Epidermal melanocyte (primary cell): ENCODE measurements around the gene MKLN1.
"Not testable (repeated sequence)": the region's sequence is repeated elsewhere in the genome, so short reads cannot be mapped to it uniquely, and the experiment has no call there.

ENCODE experiments used
- DNase-seq: peaks from one replicate; pipeline ENCODE4 v3.0.0; 2011; ENCODE audit warnings: low spot score; ENCODE audit not compliant: insufficient read length

The MKLN1 gene

GRCh38 chr7:131513245-131514061, 185.8 kb downstream of the MKLN1 start:
- DNase-seq, result peak; percentile 38

- not testable (repeated sequence) for DNase-seq
These were observed 187.8 kb downstream of the MKLN1 start for GRCh38 chr7:131515471-131515870.

- DNase-seq, result no peak
These were observed 189.7 kb downstream of the MKLN1 start for GRCh38 chr7:131517218-131517923.

DNA sequence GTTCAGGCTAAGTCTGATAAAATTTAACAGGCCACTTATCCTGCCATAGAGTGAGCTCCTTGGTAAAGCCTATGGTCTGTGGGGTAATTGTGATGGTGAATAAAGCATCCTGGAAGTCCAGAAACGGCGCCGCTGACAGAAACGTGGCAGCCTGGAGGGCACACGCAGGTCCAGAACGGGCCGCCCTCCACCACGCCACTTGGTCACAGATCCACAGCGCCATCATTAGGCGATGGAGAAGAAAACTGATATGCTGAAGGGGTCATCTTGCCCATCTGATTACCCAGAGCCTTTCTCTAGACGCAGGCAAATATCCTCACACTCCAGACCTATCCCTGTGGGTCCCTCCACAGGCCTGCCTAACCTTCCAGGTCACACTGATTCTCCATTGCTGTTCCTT, 190.9 kb downstream of the MKLN1 start:
- no peak for DNase-seq

GRCh38 chr7:131521651-131522163, 194.0 kb downstream of the MKLN1 start:
- no peak for DNase-seq

- DNase-seq, result no peak
These were observed 194.8 kb downstream of the MKLN1 start for GRCh38 chr7:131522325-131522930.

- DNase-seq, result no peak
These were observed 196.4 kb downstream of the MKLN1 start for GRCh38 chr7:131524115-131524514.

DNA sequence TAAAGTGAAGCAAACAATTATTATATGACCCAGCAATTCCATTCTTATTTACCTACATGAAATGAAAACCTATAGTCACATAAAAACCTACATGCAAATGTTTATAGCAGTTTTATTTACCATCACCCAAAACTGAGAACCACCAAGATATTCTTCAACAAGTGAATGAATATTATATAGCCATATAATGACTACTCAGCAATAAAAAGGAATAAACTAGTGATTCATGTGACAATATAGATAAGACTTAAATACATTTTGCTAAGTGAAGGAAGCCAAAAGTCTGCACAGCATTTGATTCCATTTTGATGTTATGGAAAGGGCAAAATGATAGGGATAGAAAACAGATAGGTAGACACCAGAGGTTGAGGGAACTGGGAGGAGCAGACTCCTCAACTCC, 197.0 kb downstream of the MKLN1 start:
- DNase-seq, result no peak

- no peak for DNase-seq
These were observed 198.1 kb downstream of the MKLN1 start for GRCh38 chr7:131525820-131526219.

- DNase-seq, result no peak
These were observed 199.8 kb downstream of the MKLN1 start for GRCh38 chr7:131527456-131527855.

DNA sequence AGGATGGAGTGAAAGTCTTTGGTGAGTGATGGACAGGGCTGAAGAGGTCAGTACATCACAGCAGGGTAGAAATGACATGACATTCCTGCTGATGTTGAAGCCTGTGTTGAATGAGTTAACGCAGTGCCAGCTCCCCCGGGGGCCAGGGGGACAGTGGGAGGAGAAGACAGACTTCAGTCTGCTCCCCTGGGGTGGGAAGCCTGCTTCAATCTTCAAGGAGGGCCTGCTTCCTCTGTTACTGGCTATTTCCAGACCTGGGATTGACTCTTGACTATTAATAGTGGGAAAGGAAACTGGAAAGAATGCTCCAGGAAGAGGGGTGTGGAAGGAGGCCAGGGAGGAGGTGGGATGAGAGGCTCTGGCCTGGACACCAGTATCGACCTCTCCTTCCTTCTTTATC, 201.5 kb downstream of the MKLN1 start:
- DNase-seq, result no peak

DNA sequence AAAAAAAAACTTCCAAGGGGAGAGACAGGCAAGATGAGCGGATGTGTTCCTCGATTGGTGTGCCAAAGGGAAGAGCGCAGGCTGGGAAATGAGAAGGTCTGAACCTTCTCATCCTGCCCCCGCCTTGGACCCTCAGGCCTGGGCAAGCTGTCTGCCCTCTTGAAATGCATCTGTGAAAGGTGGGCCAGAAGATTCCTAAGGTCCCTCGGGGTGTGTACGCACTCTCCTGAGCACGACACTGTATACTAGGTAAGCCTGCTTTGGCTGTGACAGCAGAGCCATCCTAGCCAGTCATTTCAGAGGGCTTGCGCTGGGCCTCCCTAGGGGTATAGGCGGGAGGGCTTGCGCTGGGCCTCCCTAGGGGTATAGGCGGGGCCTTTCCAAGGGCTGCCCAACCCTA, 201.9 kb downstream of the MKLN1 start:
- no peak for DNase-seq

DNA sequence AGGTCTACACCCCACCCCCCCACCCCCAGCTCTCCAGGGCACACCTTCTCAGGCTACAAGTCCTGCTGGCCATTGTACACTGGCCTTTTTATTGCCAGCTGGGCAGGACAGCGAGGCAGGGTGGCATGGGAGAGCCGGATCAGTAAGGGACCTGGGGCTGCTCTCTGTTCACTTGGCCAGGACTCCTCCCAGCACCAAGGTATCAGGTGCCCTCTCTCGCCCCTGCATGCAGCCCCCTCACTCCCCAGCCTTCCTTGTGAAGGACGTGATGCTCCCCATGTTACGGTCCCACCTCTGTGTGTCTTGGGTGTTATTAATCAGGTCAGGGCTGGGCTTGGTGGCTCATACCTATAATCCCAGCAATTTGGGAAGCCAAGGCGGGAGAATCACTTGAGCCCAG, 202.5 kb downstream of the MKLN1 start:
- DNase-seq, result no peak

DNA sequence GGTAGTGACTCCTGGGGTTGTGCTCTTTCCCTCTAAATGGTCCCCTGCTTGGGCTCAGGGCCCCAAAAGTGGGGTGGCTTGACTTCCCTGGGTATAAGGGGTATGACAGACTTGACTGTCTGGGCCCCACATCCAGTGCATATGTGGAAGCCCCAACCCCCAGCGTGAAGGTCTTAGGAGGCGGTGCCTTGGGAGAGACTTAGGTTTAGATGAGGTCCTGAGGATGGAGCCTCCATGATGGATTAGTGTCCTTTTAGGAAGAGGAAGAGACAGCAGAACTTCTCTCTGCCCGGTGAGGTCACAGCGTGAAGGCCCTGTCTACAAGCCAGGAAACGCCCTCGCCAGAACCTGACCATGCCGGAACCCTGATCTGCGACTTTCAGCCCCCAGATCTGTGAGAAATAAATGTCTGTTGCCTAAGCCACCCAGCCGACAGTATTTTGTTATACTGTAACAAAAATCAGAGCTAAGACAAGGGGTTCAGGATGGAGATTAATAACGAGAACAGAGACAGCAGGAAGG, 205.0 kb downstream of the MKLN1 start:
- DNase-seq, result no peak

DNA sequence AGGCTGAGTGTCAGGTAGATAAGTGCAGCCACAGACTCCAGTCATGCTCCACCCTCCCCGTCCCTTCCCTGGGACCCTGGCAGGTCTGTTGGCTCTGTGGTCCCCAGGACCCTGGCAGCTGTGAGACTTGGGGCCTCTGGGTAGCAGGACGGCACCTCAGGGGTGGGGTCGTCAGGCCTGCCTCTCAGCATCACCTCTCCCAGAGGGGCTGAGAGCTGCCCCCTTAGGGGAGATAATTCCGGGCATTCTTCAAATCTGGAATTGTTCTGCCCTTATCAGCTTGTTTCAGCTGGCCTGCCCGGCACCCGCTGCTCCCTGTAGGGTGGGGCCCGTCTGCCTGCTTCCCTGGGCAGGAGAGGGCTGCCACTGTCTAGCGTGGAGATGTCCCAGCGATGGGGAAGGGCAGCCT, 205.5 kb downstream of the MKLN1 start:
- no peak for DNase-seq

DNA sequence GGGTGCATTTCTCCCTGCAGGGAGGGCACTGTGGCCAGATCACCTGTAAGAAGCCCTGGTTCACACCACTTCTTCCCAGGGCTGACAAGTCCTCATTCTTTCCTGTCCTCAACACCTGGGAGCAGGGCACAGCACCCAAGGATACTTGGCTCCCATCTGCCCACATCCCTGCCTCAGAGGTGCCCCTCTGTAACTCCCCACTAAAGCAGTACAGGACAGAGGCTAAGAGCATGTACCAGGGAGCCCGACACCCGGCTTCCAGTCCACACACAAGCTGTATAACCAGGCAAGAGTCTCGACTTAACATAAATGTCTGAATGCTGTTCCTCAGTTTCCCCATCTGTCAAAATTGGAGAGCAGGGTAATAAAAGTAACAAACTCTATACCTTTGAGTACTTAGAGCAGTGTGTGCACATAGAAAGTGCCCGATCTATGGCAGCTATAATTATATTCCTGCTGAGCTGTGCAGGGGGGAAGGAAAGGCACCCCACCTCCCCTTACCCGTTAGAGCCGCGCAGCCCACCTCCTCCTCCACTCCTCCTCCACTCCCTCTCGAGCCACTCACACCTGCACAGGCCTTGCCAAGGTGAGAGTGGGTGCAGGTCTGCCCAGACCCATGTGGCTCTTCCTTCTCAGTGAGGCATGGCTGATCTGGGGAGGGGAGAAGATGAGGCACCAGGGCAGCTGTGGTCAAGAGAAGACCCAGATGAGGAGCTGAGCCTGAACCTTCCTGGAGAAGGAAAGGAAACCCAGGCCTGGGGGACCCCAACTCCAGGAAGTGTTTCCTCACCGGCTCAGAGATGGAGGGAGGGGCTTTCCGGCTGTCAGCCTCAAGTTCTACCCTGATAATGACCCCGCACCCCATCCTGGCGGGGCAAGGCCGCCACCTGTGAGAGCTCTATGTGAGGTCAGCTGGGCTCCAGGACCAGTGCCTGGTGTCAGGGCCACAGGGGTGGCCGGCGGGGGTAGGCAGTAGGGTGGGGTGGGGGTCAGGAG, 206.2 kb downstream of the MKLN1 start:
- DNase-seq, result no peak

- no peak for DNase-seq
These were observed 208.7 kb downstream of the MKLN1 start for GRCh38 chr7:131536361-131536849.

DNA sequence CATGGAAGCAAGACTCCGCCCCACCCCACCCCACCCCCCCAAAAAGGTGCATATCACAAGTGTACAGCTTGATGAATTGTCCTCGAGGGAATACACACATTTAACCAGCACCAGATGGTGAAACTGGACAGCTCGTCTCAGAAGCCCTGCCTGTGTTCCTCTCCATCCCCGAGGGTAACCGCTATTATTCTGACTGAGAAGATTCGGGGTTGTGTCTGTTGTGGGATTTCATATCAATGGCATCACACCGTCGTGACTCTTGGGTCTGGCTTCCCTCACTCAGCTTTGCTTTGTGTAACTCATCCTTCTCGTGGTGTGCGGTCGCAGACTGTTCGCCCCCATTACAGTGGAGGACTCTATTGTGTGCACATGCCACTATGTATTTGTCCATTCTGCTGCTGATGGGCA, 209.9 kb downstream of the MKLN1 start:
- DNase-seq, result no peak

DNA sequence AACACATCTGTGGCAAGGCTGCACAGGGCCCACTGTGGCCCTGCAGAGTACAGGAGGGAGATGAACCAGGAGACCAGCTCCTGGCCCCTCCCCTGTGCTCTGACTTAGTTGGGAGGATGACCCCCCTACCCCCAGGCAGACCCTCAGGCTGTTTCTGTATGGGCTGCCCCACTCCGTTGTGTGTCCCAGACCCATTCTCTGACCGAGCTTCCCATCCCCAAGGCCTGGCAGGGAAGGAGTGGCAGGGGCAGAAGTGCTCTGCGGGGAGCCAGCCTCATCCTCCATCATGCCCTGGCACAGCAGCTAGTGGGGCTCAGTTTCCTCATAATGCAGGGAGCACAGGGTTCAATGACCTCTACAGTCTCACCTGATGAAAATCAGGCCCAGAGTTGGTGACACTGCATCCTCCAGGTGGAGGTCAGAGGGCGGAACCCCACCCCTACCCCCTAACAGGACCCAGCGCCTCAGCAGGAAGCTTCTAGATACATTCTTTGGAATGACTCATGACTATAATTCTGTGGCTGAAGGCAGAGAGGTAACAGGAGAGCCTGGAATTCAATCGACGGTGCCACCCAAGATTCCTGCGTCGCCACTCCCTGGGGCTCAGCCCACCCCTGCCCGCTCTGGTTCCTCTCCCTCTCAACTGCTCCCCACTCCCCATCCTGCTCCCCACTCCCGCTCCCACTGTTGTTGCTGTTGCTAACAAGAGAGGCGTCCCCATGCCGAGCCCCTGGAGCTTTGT, 210.6 kb downstream of the MKLN1 start:
- no peak for DNase-seq

DNA sequence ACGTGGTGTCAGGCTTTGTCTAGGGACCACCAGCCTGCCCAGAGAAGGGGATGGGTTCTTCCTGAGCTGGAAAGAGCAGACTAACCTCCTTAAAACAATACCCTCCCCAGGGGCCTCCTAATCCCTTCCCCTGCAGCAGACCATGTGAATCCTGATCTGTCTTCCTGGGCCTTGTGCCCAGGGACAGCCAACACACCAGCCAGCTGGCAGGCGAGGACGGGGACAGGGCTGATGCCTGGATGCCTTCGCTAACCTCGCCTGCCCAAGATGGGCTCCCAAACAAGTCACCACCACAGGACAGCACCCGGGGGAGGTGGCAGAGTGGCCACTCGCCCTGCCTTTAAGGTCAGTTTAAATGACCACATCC, 211.1 kb downstream of the MKLN1 start:
- DNase-seq, result no peak
